NCI-H1048 (cell line): Measurements from ENCODE around the gene LCE1F.

Experiments
- DNase-seq: peaks from one replicate; lab custom pipeline; 2025; lab: John Stamatoyannopoulos, UW

The LCE1F gene

DNA sequence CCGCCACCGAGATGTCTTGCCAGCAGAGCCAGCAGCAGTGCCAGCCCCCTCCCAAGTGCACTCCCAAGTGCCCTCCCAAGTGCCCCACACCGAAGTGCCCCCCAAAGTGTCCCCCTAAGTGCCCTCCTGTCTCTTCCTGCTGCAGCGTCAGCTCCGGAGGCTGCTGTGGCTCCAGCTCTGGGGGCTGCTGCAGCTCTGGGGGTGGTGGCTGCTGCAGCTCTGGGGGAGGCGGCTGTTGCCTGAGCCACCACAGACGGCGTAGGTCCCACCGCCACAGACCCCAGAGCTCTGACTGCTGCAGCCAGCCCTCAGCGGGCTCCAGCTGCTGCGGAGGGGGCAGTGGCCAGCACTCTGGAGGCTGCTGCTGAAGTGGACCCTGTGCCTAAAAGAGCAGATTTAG is 1.4 kb downstream of the LCE1F start:
- DNase-seq = no peak

DNA sequence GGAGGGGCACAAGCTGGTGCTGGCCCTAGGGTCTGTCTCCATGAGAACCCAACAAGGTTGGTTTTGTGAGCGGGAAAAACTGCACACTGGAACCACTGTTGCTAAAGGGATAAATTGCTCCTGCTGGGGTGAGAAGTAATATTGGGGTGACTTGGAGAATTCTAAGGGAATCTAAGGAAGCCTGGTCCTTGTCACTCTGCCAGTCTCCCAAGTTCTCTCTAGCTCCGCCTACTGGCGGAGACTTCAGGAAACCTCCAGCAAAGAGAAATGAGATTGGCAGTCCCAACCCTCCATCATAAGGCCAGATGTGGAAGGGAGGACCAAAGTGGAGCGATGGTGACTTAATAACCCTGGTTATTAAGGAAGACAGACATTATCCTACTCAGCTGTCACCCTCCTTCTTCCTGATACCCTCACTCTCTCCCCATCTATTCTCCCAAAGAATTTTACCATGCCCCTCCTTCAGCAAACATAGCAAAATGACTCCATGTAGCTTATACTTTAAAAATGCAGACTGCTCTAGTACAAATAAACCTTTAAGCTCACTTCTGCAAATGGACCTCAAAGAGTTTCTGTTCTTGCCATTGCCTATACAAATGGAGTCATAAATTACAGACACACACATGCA is 2.7 kb downstream of the LCE1F start:
- DNase-seq = no peak

DNA sequence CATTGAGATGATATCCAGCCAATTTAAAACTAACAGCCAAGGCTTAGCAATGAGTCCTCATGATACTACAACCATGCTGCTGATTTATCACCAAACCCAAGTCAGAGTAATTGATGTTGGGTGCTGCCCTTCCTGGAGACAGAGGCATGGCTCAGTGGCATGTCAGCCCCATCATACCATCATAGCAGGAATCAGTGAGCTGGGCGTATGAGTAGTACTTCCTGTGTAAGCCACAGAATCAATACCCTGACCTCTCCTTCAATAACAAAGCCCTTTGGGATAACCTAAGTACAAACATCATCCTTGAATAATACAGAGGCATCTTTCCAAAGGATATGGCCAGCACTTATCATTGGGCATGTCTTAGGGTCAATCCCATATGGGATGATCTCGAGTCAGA is 8.2 kb downstream of the LCE1F start:
- DNase-seq = no peak

- no peak for DNase-seq
These were observed 11.1 kb downstream of the LCE1F start, which contains the start of gene LCE1E for GRCh38 chr1:152786077-152786476. LCE1E (plus strand) TSS chr1:152786257; CDS start chr1:152787300, 1,043 bp downstream.

GRCh38 chr1:152795686-152796085 is 20.7 kb downstream of the LCE1F start:
- DNase-seq = no peak

GRCh38 chr1:152796421-152796820 is 21.5 kb downstream of the LCE1F start, which contains the start of gene LCE1D:
LCE1D (plus strand) TSS chr1:152796721; CDS start chr1:152797795, 1,074 bp downstream.
- DNase-seq = no peak

DNA sequence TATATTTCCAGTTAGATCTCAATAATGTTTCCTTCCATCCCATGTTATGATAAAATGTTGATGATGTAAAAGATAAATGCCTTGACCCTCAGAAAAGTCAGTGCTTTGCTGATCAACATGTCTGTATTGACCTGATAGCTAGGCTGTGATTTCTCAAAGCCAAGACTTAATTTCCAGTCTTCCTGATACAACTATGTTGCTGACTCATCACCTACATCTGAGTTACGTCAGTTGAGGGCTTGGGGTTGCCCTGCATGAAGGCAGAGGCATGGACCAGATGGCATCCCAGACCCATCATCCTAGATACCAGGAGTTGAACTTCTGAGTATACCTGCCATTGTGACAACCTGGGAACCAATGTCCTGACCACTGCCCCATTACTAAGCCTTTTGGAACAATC is 26.4 kb downstream of the LCE1F start:
- no peak for DNase-seq

DNA sequence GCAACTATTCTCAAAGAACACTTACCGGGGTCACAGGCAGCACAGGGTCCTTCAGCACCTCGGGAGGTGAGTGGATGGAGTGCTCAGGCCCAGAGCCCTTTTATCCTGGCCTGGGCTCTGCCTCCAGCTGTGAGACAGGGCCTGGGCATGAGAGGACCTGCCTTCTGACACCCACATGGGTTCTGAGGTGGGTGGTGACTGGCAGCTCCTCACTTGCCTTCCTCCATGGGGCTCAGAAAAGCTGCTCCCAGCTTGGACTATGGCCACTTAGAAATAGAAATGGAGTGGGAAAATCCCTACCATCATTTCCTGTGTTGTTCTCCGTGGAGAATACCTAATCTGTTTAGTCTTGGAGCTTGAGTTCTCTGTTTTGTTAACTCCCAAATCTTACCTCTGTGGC is 31.6 kb downstream of the LCE1F start, which contains the start of gene LCE1C:
Gene LCE1C (minus strand): TSS at position 76 of the 400 bp plus-strand sequence. CDS start 1,173 bp downstream, outside the sequence.
- DNase-seq = no peak

- no peak for DNase-seq
These were observed 36.1 kb downstream of the LCE1F start for GRCh38 chr1:152811050-152811449.

DNA sequence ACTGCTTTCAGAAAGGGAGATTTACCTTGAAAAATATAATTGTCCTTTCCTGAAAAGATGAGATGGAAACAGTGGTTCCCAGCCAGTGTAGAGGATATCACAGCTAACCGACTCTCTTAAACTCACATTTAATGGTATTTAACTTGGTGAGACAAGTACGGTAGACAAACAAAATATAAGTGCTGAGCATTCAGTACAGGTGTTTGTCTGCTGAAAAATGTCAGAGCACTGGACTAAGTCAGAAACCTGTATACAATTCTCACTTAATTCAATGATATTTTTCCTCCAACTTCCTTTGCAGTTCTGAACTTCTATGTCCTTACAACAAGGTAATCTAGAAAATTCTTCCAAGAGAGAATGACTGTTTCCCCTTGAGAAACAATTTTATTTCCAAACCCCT is 36.7 kb downstream of the LCE1F start, which contains the start of gene LCE1B:
Gene LCE1B (plus strand): TSS at position 301 of the 400 bp plus-strand sequence. CDS start 476 bp downstream, outside the sequence.
- DNase-seq = no peak

GRCh38 chr1:152817309-152817708 is 42.4 kb downstream of the LCE1F start:
- no peak for DNase-seq

DNA sequence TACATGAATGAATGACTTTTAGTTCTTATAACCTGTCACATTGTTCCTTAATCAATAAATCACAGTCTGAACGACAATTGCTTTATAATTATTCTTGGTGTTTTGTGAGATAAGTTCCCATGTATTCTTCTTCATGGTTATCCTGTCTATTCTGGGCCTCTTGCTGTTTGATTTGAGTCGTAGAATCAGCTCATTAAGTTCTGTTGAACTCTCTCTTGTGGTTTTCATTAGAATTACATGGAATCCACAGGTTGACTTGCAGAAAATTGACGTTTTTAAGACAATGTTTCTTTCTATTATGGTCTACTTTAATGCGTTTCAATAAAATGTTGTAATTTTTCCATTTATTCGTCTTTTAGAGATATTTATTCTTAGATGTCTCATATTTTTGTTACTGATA is 48.4 kb downstream of the LCE1F start:
- no peak for DNase-seq

DNA sequence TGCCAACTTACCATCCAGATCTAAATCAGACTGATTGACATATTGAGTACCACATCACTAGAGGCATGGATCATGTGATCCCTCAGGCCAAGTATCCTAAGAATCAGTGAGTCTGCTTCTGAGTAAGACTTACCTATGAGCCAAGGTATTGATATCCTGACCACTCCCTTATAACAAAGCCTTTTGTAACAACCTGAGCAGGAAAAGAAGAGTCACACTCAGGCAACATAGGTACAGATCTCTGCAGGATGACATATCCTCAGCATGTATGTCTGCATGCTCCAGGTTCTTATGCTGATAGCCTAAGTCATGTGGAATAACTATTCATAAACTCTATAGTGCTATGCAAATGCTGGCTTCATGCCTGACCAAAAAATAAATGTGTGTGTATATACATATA is 50.0 kb downstream of the LCE1F start:
- DNase-seq = no peak
